Upper lobe of left lung (tissue), 6 donors: ENCODE data around the gene PSME3IP1. TPM values are rescaled to one million over a fixed set of nuclear protein-coding genes. Genes with fewer than 3 reads are reported as not detected.

ENCODE experiments used
- ATAC-seq, 2 donors: fragments of 200-7000 bp; cut with Tn5 transposase; one replicate each; pipeline ENCODE4 v1.9.1; 2022; ENCODE audit warnings: mild to moderate bottlenecking in 2 of 2, moderate library complexity in 2 of 2; ENCODE audit not compliant: low FRiP score in 2 of 2
- DNase-seq, 2 donors: peaks; one replicate each; pipeline ENCODE4 v3.0.0-alpha.2; 2019 to 2020
- H3K27ac ChIP-seq, 4 donors: fragments of 200-600 bp; sonication (generic); one replicate each; pipeline ENCODE4 v1.5.1; 2016 to 2019
- H3K27me3 ChIP-seq, 4 donors: fragments of 200-600 bp; sonication (generic); one replicate each; pipeline ENCODE4 v1.5.1; 2017 to 2019
- H3K36me3 ChIP-seq, 4 donors: fragments of 200-600 bp; sonication (generic); one replicate each; pipeline ENCODE4 v1.5.1; 2016 to 2019
- H3K4me1 ChIP-seq, 4 donors: fragments of 200-600 bp; sonication (generic); one replicate each; pipeline ENCODE4 v1.5.1; 2018 to 2019
- H3K4me3 ChIP-seq, 4 donors: fragments of 200-600 bp; sonication (generic); one replicate each; pipeline ENCODE4 v1.5.1; 2017 to 2019; ENCODE audit warnings: mild to moderate bottlenecking in 2 of 4, moderate library complexity in 1 of 4
- H3K9me3 ChIP-seq, 4 donors: fragments of 200-600 bp; sonication (generic); one replicate each; pipeline ENCODE4 v1.5.1; 2018 to 2019
- CTCF ChIP-seq, 6 experiments: fragments of 450-650 bp in 4 of 6; fragments of 200-600 bp in 2 of 6; sonication (generic) in 2 of 6; IDR thresholded peaks; one replicate each; pipeline ENCODE4 v1.5.1; 2016 to 2019; ENCODE audit warnings: antibody characterized with exemption in 6 of 6
- EP300 ChIP-seq, 4 donors: sonication (generic); formaldehyde crosslinking; IDR thresholded peaks; one replicate each; pipeline ENCODE4 v1.5.1; 2017; ENCODE audit warnings: antibody characterized with exemption in 4 of 4, control low read depth in 2 of 4
- POLR2A ChIP-seq, 4 donors: fragments of 450-650 bp; IDR thresholded peaks; one replicate each; pipeline ENCODE4 v1.5.1; 2016 to 2017; ENCODE audit warnings: antibody characterized with exemption in 4 of 4, mild to moderate bottlenecking in 2 of 4
- POLR2AphosphoS5 ChIP-seq, 2 donors: sonication (generic); formaldehyde crosslinking; IDR thresholded peaks; one replicate each; pipeline ENCODE4 v1.5.1; 2017; ENCODE audit warnings: antibody characterized with exemption in 2 of 2
- WGBS, 2 donors: methylation state at CpG; one replicate each; pipeline ENCODE4 v1.1.5; 2017 to 2018; 5-methylcytosine and 5-hydroxymethylcytosine counted together
- total RNA-seq, 6 donors: library from RNA; depleted of rRNA in 4 of 6; stranded (reverse); fragments of >200 nt in 4 of 6; gene quantifications; one replicate each; pipeline versions ENCODE4 v1.1.0 to v1.2.1, GENCODE V29; 2016 to 2021
- donor health status: DM: no; HTN: no; CAD: no; lungs with moderate emphysema.
- donor health status: DM: no; HTN: yes; CAD: no; lungs with severe emphysema.

The PSME3IP1 gene
- total RNA-seq, 6 donors from 2014 or later: 49.9 to 113 (median 75.2) TPM

GRCh38 chr16:57231821-57232350 is 46.0 kb upstream of the PSME3IP1 start:
- DNase-seq: no peak
- H3K36me3 ChIP-seq: peaks cover 22 to 90% (median 56%) of the 10 kb centered on the region in 4 donors
- peaks cover 0 to 11% (median 5%) of the 10 kb centered on the region in 4 donors for H3K4me1 ChIP-seq
- no peak for ATAC-seq
- no peak overlapping the region for H3K4me3 ChIP-seq
- no peaks in the 10 kb centered on the region for H3K27me3 ChIP-seq
- no peak overlapping the region for H3K27ac ChIP-seq
- TF ChIP-seq POLR2A (IDR thresholded peaks at IDR 0.05): no peak
- no peak for TF ChIP-seq CTCF (IDR thresholded peaks at IDR 0.05)
- no peak for TF ChIP-seq EP300 (IDR thresholded peaks at IDR 0.05)
- TF ChIP-seq POLR2AphosphoS5 (IDR thresholded peaks at IDR 0.05): no peak
- no peaks in the 10 kb centered on the region for H3K9me3 ChIP-seq
- 87 to 93% methylated on average over 3 of the region's 3 CpGs for WGBS, 2 donors

GRCh38 chr16:57229079-57229478 is 43.2 kb upstream of the PSME3IP1 start:
- 53 to 72% methylated on average over 1 of the region's 1 CpG for WGBS, 2 donors
- Histone ChIP-seq H3K4me3 (no peak overlapping the region), H3K36me3 (peaks cover 22 to 91% (median 65%) of the 10 kb centered on the region in 4 donors), H3K27ac (no peak overlapping the region), H3K27me3 (no peaks in the 10 kb centered on the region), H3K4me1 (no peaks in the 10 kb centered on the region), H3K9me3 (no peaks in the 10 kb centered on the region)
- no peak for TF ChIP-seq POLR2A (IDR thresholded peaks at IDR 0.05)
- no peak for ATAC-seq
- no peak for DNase-seq

GRCh38 chr16:57226701-57227621 is 41.1 kb upstream of the PSME3IP1 start:
- Histone ChIP-seq H3K27me3 (no peaks in the 10 kb centered on the region), H3K9me3 (no peaks in the 10 kb centered on the region), H3K36me3 (peaks cover 14 to 91% (median 71%) of the 10 kb centered on the region in 4 donors), H3K4me1 (no peaks in the 10 kb centered on the region), H3K27ac (no peak overlapping the region), H3K4me3 (no peak overlapping the region)
- 88 to 95% methylated on average over 4 of the region's 4 CpGs for WGBS, 2 donors
- DNase-seq: no peak
- no peak for ATAC-seq
- TF ChIP-seq POLR2A (IDR thresholded peaks at IDR 0.05) (no peak), POLR2AphosphoS5 (IDR thresholded peaks at IDR 0.05) (no peak), CTCF (IDR thresholded peaks at IDR 0.05) (no peak), EP300 (IDR thresholded peaks at IDR 0.05) (no peak)

- ATAC-seq: no peak
- Histone ChIP-seq H3K4me1 (no peaks in the 10 kb centered on the region), H3K4me3 (no peak overlapping the region), H3K27ac (no peak overlapping the region), H3K36me3 (peaks cover 11 to 91% (median 71%) of the 10 kb centered on the region in 4 donors), H3K9me3 (no peaks in the 10 kb centered on the region), H3K27me3 (no peaks in the 10 kb centered on the region)
- WGBS, 2 donors: 97% methylated on average over 7 of the region's 7 CpGs
- TF ChIP-seq POLR2AphosphoS5 (IDR thresholded peaks at IDR 0.05) (no peak), EP300 (IDR thresholded peaks at IDR 0.05) (no peak), POLR2A (IDR thresholded peaks at IDR 0.05) (no peak), CTCF (IDR thresholded peaks at IDR 0.05) (no peak)
- no peak for DNase-seq
Measured at GRCh38 chr16:57225978-57226377, 40.1 kb upstream of the PSME3IP1 start.

GRCh38 chr16:57224651-57225335 is 39.0 kb upstream of the PSME3IP1 start:
- Histone ChIP-seq H3K27me3 (no peaks in the 10 kb centered on the region), H3K4me3 (no peak overlapping the region), H3K36me3 (peaks cover 9 to 91% (median 67%) of the 10 kb centered on the region in 4 donors), H3K4me1 (no peaks in the 10 kb centered on the region), H3K27ac (no peak overlapping the region), H3K9me3 (no peaks in the 10 kb centered on the region)
- DNase-seq (no peak), ATAC-seq (no peak)
- 92% methylated on average over 6 of the region's 6 CpGs for WGBS, 2 donors
- TF ChIP-seq POLR2AphosphoS5 (IDR thresholded peaks at IDR 0.05) (no peak), CTCF (IDR thresholded peaks at IDR 0.05) (no peak), POLR2A (IDR thresholded peaks at IDR 0.05) (no peak), EP300 (IDR thresholded peaks at IDR 0.05) (no peak)
